ENCODE results near the gene OVOL1. TPM values are rescaled to one million over a fixed set of nuclear protein-coding genes. Genes with fewer than 3 reads are reported as not detected.
A peak's percentile ranks its signal among the peaks of the same experiment; 100 is the strongest.

The OVOL1 gene
- total RNA-seq (2021) (10.2 and 10.5 TPM in 2 replicates), Bru-seq, nascent RNA (percentile 52 among the genes with signal in this experiment), BruChase-seq, experiment 1, labeled RNA remaining after a 2-hour chase (percentile 77 among the genes with signal in this experiment), BruChase-seq, experiment 2, labeled RNA remaining after a 6-hour chase (percentile 68 among the genes with signal in this experiment)
- long read RNA-seq, transcript OVOL1-201 (4 exons, 3,034 nt) = major isoform, 11 of 18 reads
- long read RNA-seq, partial matches to known transcripts = 0 of 18 reads
- long read RNA-seq, other reads (novel, unspliced or antisense) = 7 of 18 reads

GRCh38 chr11:65786786-65787636 lies at the start of gene OVOL1:
TSS of gene OVOL1 (plus strand) at chr11:65787063. CDS start at chr11:65787374, 311 bp downstream.
- H3K27ac ChIP-seq = peak within 1 kb of the TSS; percentile 68
- H3K36me3 ChIP-seq (ENCODE audit: low read depth) = no peaks in the 10 kb centered on the region
- peak; percentile 87 to 93 for DNase-seq
- no peaks in the 10 kb centered on the region for H3K9me2 ChIP-seq (ENCODE audit: insufficient read depth)
- POLR2A ChIA-PET (ENCODE audit: unreplicated experiment) = interaction anchor here (0.6 to 0.7 kb wide), 6 partner anchors 73 to 738 kb away, joined by 4 to 6 read pairs (median 6); partner anchors contain the start of gene MUS81
- H3K27me3 ChIP-seq (ENCODE audit: insufficient read depth, low read depth) = no peaks in the 10 kb centered on the region
- peaks cover 40% of the 10 kb centered on the region for H3K79me2 ChIP-seq (ENCODE audit: low read depth)
- BruUV-seq (replicated peaks) = no TSS peak
- H2AFZ ChIP-seq = peak within 1 kb of the TSS; percentile 88
- H3K4me2 ChIP-seq = peak within 1 kb of the TSS; percentile 98
- intact Hi-C loops (cut with micrococcal nuclease; ENCODE audit: unreplicated experiment) = loop anchor here (2.0 to 10.0 kb wide), 2 partner anchors 72 to 292 kb away; partner anchors contain the start of genes CFL1 and MALAT1
- CTCF ChIA-PET = no interaction called here
- no peaks in the 10 kb centered on the region; the same call in 1 of the 2 replicates for H4K20me1 ChIP-seq (ENCODE audit: insufficient read depth)
- peaks cover 47% of the 10 kb centered on the region for H3K4me1 ChIP-seq (replicated peaks; ENCODE audit: insufficient read depth)
- H3F3A ChIP-seq (ENCODE audit: insufficient read depth, low read depth) = peaks cover 30% of the 10 kb centered on the region
- H3K9me3 ChIP-seq (ENCODE audit: insufficient read depth, low read depth) = no peaks in the 10 kb centered on the region
- TF ChIP-seq, protein P1, sequence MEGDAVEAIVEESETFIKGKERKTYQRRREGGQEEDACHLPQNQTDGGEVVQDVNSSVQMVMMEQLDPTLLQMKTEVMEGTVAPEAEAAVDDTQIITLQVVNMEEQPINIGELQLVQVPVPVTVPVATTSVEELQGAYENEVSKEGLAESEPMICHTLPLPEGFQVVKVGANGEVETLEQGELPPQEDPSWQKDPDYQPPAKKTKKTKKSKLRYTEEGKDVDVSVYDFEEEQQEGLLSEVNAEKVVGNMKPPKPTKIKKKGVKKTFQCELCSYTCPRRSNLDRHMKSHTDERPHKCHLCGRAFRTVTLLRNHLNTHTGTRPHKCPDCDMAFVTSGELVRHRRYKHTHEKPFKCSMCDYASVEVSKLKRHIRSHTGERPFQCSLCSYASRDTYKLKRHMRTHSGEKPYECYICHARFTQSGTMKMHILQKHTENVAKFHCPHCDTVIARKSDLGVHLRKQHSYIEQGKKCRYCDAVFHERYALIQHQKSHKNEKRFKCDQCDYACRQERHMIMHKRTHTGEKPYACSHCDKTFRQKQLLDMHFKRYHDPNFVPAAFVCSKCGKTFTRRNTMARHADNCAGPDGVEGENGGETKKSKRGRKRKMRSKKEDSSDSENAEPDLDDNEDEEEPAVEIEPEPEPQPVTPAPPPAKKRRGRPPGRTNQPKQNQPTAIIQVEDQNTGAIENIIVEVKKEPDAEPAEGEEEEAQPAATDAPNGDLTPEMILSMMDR (conservative IDR thresholded peaks at IDR 0.05) = no peak
- TF ChIP-seq EZH2 (IDR thresholded peaks at IDR 0.05; ENCODE audit: low read depth) = no peak
- peak within 1 kb of the TSS; percentile 93 for H3K4me3 ChIP-seq

DNA sequence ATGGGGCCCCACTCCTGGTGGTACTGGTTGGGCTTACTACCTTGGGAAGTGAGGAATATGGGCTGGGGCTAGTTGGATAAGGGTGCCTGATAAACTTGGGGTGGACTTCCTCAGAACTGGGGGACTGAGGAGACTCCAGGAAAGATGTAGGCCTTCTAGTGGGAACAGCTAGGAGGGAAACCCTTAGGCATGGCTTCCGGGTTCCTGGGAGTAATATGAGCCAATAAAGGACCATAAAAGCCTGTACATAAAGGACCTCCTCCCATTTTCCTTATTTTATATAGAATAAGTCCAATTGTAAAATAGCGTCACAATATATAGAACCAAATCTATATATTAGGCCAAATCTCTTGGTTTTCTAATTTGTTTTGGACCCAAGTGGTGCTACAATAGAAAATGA lies 47.8 kb upstream of the OVOL1 start:
- Histone ChIP-seq H3K79me2 (ENCODE audit: low read depth) (no peaks in the 10 kb centered on the region), H3K9me3 (ENCODE audit: insufficient read depth, low read depth) (no peaks in the 10 kb centered on the region), H3K4me3 (no peak overlapping the region), H3K36me3 (ENCODE audit: low read depth) (no peaks in the 10 kb centered on the region), H2AFZ (no peak overlapping the region), H3K4me1 (replicated peaks; ENCODE audit: insufficient read depth) (0 out of 2 replicates have a peak, but pooled peaks cover under 1% of the 10 kb centered on the region), H3K27me3 (ENCODE audit: insufficient read depth, low read depth) (no peaks in the 10 kb centered on the region), H3F3A (ENCODE audit: insufficient read depth, low read depth) (peaks cover 4% of the 10 kb centered on the region; the same call in 1 of the 2 replicates), H3K27ac (no peak overlapping the region), H3K4me2 (no peak overlapping the region), H4K20me1 (ENCODE audit: insufficient read depth) (no peaks in the 10 kb centered on the region), H3K9me2 (ENCODE audit: insufficient read depth) (no peaks in the 10 kb centered on the region)
- ChIA-PET CTCF (interaction anchor here (0.7 kb wide), 1 partner anchor 31 kb away, joined by 3 read pairs; no protein-coding TSS in a partner anchor), POLR2A (ENCODE audit: unreplicated experiment) (no interaction called here)
- no peak for TF ChIP-seq EZH2 (IDR thresholded peaks at IDR 0.05; ENCODE audit: low read depth)
- TF ChIP-seq, protein P1 (conservative IDR thresholded peaks at IDR 0.05) = no peak
- intact Hi-C loops (cut with micrococcal nuclease; ENCODE audit: unreplicated experiment) = no loop called here
- no TSS peak for BruUV-seq (replicated peaks)
- DNase-seq = no peak

- Histone ChIP-seq H3K4me3 (no peak overlapping the region), H3K27me3 (ENCODE audit: insufficient read depth, low read depth) (peaks cover 8% of the 10 kb centered on the region; the same call in 1 of the 2 replicates), H2AFZ (no peak overlapping the region; the same call in 1 of the 2 replicates), H3K4me1 (replicated peaks; ENCODE audit: insufficient read depth) (0 out of 2 replicates have a peak, but pooled peaks cover 4% of the 10 kb centered on the region), H3K27ac (no peak overlapping the region), H3K9me3 (ENCODE audit: insufficient read depth, low read depth) (no peaks in the 10 kb centered on the region), H3K36me3 (ENCODE audit: low read depth) (no peaks in the 10 kb centered on the region), H3K9me2 (ENCODE audit: insufficient read depth) (no peaks in the 10 kb centered on the region), H3F3A (ENCODE audit: insufficient read depth, low read depth) (peaks cover 4% of the 10 kb centered on the region; the same call in 1 of the 2 replicates), H3K4me2 (no peak overlapping the region), H4K20me1 (ENCODE audit: insufficient read depth) (no peaks in the 10 kb centered on the region), H3K79me2 (ENCODE audit: low read depth) (no peaks in the 10 kb centered on the region)
- ChIA-PET CTCF (no interaction called here), POLR2A (ENCODE audit: unreplicated experiment) (no interaction called here)
- no peak for TF ChIP-seq EZH2 (IDR thresholded peaks at IDR 0.05; ENCODE audit: low read depth)
- TF ChIP-seq, protein P1 (conservative IDR thresholded peaks at IDR 0.05) = no peak
- intact Hi-C loops (cut with micrococcal nuclease; ENCODE audit: unreplicated experiment) = no loop called here
- no peak for DNase-seq
- BruUV-seq (replicated peaks) = no TSS peak
These were observed 45.7 kb upstream of the OVOL1 start for GRCh38 chr11:65741185-65741584.
